Thoracic aorta (tissue), 2 donors: ENCODE measurements around the gene MDH1B. TPM values are rescaled to one million over a fixed set of nuclear protein-coding genes. Genes with fewer than 3 reads are reported as not detected.

Source experiments
- ATAC-seq: fragments of 150-250 bp; one replicate; pipeline ENCODE4 v1.8.0; 2017; ENCODE audit warnings: low read depth; ENCODE audit not compliant: insufficient number of reproducible peaks, low FRiP score
- DNase-seq: peaks from one replicate; pipeline ENCODE4 v3.0.0-alpha.2; 2020; ENCODE audit warnings: low spot score
- H3K27ac ChIP-seq, 2 donors: fragments of 200-600 bp; sonication (generic); 1 replicate in 1 of 2; 2 replicates in 1 of 2; pipeline ENCODE4 v1.5.1; 2016; ENCODE audit warnings: mild to moderate bottlenecking in 2 of 2, moderate library complexity in 2 of 2
- H3K27me3 ChIP-seq: fragments of 200-600 bp; sonication (generic); replicated peaks from 2 replicates; pipeline ENCODE4 v1.6.0; 2016; ENCODE audit warnings: mild to moderate bottlenecking; ENCODE audit not compliant: insufficient read depth
- H3K36me3 ChIP-seq: fragments of 200-600 bp; sonication (generic); one replicate; pipeline ENCODE4 v1.5.1; 2016
- H3K4me1 ChIP-seq, 2 donors: fragments of 200-600 bp; sonication (generic); 1 replicate in 1 of 2; 2 replicates in 1 of 2; pipeline versions ENCODE4 v1.5.1 to v1.6.0; 2016; ENCODE audit warnings: low read depth in 2 of 2, mild to moderate bottlenecking in 1 of 2; ENCODE audit not compliant: control insufficient read depth in 1 of 2
- H3K4me3 ChIP-seq: fragments of 200-600 bp; sonication (generic); 2 replicates; pipeline ENCODE4 v1.5.1; 2016; ENCODE audit warnings: mild to moderate bottlenecking
- H3K9me3 ChIP-seq: fragments of 200-600 bp; sonication (generic); 2 replicates; pipeline ENCODE4 v1.5.1; 2016
- total RNA-seq, 2 donors: library from RNA; depleted of rRNA; stranded (reverse); fragments of >200 nt; gene quantifications; one replicate each; pipeline versions ENCODE4 v1.1.0 to v1.2.3, GENCODE V29; 2016
- TF ChIP-seq, protein P1 (sequence below): fragments of 200-600 bp; sonication (generic); IDR thresholded peaks from one replicate; pipeline ENCODE4 v1.5.1; 2019; ENCODE audit warnings: antibody characterized with exemption

MDH1B gene
- total RNA-seq, 2 donors from 2014 or later, result 1.4 TPM; not detected in 1

DNA sequence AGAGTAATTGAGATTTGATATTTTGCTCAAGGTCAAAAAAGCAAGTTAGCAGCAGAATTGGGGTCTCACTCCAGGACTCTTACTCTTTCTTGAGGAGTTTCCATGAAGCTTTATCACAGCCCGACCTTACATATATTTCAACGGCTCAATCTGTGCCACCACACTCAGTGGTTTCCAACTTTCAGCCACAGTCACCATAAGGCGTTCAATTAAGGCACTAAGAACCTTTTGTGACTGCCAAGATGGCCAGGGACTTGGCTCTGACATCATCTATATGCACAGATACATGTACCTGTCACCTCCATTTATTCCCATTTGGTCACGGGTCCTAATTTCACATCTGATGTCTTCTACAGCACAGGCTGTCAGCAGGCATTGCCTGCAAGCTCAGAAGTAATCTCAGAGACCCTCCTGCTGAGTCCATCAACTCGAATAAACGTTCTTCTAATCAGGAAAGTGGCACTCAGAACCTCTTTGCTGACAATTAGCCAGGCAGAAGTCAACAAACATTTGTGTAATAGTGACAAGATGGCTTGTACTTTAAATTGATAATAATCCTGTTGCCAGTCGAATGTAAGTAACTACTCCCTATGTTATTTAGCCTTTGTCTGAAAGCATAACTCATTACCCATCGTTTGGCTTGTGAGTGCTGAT lies 63.0 kb downstream of the MDH1B start:
- ATAC-seq, result no peak
- TF ChIP-seq, protein P1, sequence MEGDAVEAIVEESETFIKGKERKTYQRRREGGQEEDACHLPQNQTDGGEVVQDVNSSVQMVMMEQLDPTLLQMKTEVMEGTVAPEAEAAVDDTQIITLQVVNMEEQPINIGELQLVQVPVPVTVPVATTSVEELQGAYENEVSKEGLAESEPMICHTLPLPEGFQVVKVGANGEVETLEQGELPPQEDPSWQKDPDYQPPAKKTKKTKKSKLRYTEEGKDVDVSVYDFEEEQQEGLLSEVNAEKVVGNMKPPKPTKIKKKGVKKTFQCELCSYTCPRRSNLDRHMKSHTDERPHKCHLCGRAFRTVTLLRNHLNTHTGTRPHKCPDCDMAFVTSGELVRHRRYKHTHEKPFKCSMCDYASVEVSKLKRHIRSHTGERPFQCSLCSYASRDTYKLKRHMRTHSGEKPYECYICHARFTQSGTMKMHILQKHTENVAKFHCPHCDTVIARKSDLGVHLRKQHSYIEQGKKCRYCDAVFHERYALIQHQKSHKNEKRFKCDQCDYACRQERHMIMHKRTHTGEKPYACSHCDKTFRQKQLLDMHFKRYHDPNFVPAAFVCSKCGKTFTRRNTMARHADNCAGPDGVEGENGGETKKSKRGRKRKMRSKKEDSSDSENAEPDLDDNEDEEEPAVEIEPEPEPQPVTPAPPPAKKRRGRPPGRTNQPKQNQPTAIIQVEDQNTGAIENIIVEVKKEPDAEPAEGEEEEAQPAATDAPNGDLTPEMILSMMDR, result no peak
- H3K27ac ChIP-seq, result no peak overlapping the region
- no peaks in the 10 kb centered on the region for H3K36me3 ChIP-seq
- H3K9me3 ChIP-seq, result no peaks in the 10 kb centered on the region
- DNase-seq, result no peak
- no peaks in the 10 kb centered on the region for H3K4me1 ChIP-seq
- H3K4me3 ChIP-seq, result no peak overlapping the region
- no peaks in the 10 kb centered on the region for H3K27me3 ChIP-seq

DNA sequence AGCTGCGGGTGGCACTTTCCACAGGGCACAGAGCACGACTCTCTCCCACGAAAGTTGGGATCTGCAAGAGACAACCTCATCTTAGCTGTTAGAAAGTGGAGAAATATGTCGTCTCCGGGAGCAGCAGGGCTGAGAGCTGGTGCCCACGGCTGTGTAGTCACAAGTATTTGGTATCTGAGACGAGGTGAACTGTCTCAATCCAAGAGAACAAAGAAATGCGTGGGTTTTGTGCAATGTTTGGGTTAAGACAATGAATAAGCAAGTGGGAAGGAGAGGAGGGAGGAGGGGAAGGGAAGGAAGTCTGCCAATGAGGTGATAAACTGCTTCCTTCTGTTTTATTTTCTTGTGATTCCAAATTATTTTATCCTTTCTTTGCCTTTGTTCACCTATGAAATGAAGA lies 65.0 kb downstream of the MDH1B start:
- DNase-seq, result no peak
- Histone ChIP-seq H3K4me3 (no peak overlapping the region), H3K4me1 (no peaks in the 10 kb centered on the region), H3K27ac (no peak overlapping the region), H3K36me3 (no peaks in the 10 kb centered on the region), H3K9me3 (no peaks in the 10 kb centered on the region), H3K27me3 (no peaks in the 10 kb centered on the region)
- ATAC-seq, result no peak
- TF ChIP-seq, protein P1, result no peak

DNA sequence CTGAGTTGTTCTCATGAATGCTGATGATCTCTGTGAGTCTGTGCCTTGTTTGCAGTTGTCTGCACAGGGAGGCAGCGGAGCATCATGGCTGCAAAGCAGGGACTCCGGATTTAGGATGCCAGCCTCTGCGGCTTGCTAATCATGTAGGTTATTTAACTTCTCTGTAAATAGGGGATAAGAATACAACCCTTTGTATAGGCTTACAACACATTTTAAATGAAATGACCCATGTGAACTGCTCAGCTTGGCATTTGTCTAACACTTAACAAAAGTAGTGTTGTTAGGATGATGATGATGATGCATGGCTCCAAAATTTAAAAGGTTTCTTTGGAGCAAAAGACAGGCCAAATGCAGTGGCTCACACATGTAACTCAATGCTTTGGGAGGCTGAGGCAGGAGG lies 66.3 kb downstream of the MDH1B start:
- TF ChIP-seq, protein P1, result no peak

DNA sequence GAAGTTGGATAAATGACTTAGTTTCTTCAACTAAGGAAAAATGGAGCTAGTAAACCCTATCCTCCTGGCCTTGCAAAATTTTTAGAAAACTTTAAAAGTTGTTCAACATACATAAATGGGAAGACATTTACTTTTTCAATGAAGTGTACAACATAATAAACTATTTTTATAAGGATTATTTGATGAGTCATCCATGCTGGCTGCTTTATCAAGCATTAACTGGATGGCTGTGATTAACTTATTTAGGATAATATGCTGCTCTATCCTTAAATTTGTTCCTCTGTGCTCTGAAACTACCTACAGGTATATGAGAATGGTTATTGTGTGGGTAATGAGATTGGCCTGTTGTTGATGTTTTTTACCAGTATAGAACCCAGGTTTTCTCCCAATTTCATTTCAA lies 68.2 kb downstream of the MDH1B start:
- no peaks in the 10 kb centered on the region for H3K9me3 ChIP-seq
- DNase-seq, result no peak
- no peak overlapping the region for H3K4me3 ChIP-seq
- H3K4me1 ChIP-seq, result no peaks in the 10 kb centered on the region
- no peaks in the 10 kb centered on the region for H3K36me3 ChIP-seq
- no peak for ATAC-seq
- no peak overlapping the region for H3K27ac ChIP-seq
- no peaks in the 10 kb centered on the region for H3K27me3 ChIP-seq
- TF ChIP-seq, protein P1, result no peak

More for the DNA sequence above, 66.3 kb downstream of the MDH1B start:
- Histone ChIP-seq H3K4me1 (no peaks in the 10 kb centered on the region), H3K27me3 (no peaks in the 10 kb centered on the region), H3K9me3 (no peaks in the 10 kb centered on the region), H3K36me3 (no peaks in the 10 kb centered on the region), H3K27ac (no peak overlapping the region), H3K4me3 (no peak overlapping the region)
- no peak for DNase-seq
- ATAC-seq, result no peak

DNA sequence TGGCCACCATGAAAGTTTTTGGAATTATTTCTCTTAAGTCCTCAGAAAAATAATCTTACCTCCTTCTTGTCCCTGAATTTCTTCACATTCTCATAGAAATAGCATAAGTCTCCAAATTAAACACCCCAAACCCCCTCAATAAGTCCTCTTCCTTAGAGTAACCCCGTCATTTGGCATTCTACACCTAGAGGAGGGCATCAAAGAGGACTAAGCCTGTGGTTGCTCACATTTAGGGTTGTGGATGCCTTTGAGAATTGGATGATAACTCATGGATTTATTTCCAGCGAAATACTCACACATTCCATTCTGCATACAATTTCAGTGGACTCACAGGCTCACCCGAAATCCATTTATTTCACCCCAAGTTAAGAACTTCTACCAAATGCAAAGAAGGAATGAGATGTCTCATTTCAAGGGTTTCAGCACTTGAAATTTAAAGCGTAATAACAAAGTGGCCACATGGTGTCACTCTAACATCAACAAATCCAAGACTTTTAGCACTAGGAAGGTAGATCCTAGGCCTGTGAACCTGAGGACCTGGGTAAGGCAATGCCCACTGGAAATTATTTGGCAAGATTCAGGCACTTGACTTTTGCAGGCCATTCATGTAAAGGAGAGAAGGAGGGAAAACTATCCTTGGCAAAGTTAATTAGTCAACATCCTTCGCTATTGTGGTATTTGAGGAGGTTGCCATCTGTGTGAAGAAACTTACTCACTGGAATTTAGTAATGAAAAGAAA lies 71.6 kb downstream of the MDH1B start:
- no peaks in the 10 kb centered on the region for H3K9me3 ChIP-seq
- no peak overlapping the region for H3K27ac ChIP-seq
- H3K36me3 ChIP-seq, result no peaks in the 10 kb centered on the region
- H3K4me3 ChIP-seq, result no peak overlapping the region
- no peaks in the 10 kb centered on the region for H3K27me3 ChIP-seq
- no peaks in the 10 kb centered on the region for H3K4me1 ChIP-seq
- TF ChIP-seq, protein P1, result peak; percentile 53
- DNase-seq (no peak), ATAC-seq (peak; percentile 54)
